ENCODE data around the gene LGR6.

LGR6 gene

DNA sequence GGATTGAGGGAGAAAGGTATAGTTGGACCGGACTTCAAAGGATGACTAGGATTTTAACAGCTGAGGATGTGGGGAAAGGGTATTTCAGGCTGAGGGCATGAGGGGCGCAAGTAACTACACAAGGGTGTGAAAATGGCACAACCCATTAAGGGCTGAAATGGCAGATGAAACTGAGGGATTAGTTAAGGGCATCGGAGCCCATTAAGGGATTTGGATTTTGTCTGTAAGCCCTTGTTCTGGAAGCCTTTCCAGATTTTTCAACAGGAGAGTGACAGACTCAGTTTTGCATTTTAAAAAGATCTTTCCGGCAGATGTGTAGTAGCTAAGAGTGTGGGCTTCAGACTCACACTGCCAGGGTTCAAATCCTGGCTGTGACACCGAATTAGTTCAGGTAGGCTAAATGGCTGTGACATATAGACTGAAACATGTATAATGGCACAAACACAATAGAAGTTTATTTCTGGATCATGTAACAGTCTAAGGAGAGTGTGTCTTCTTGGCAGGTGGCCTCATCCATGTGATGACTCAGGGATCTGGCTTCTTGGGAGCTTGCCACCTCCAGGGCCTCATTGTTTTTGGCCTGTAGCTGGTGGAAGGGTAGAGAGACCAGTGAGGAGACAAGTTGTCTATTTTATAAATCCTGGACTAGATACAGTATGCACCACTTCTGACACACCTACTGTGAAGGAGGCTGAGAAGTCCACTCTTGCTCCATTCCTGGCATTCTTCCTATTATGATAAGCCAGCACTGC is 98.5 kb downstream of the LGR6 start:
- no peak for DNase-seq

DNA sequence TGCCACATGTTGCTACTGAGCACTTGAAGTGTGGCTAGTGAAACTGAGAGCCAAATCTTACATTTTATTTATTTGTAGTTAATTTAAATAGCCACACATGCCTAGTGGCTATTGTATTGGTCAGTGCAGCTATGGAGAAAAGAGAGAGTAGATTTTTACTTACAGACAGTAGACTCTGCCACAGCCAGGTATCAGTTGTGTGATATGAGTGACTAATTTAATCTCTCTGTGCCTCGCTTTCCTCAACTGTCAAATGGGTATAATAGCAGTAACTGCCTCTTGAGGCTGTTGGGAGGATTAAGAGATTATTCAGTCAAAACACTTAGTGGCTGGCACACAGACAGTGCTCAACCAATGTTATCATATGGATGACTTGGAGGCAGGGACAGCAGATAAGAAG is 99.2 kb downstream of the LGR6 start:
- no peak for DNase-seq

DNA sequence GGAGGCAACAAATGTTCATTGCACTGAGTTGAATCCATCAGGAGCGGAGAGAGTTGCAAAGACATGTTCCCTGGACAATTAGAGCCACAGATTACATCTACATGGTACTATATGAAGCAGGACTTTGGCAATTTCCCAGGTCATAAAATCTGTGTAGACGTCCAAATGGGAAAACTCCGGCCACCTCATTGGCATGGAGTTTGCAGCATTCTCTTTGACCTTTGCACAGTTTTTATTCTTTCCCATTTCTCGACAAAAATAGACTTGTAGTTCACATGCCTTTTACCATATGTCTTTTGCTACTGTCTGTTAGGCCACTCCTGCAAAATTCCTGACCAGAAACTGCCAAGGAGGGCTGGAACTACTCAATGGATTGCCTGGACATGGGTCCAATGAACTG is 100.0 kb downstream of the LGR6 start:
- DNase-seq = no peak

DNA sequence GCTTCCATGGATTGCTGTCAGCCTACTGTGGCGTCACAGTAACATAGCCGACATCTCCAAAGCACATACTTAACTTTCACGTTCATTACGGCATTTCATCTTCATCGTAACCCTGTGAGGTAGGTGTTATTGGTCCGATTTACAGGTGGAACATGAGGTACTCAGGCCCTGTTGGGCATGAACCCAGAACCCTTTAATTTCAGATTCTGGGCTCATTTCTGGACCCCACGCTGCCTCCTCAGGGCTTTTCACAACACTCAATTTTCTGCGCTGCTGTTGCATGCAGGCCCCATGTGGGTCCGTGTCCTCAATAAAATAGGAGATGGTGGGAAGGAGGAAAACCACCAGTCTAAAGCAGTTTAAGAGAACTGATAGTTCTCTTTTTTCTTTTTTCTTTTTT is 108.6 kb downstream of the LGR6 start:
- no peak for DNase-seq

DNA sequence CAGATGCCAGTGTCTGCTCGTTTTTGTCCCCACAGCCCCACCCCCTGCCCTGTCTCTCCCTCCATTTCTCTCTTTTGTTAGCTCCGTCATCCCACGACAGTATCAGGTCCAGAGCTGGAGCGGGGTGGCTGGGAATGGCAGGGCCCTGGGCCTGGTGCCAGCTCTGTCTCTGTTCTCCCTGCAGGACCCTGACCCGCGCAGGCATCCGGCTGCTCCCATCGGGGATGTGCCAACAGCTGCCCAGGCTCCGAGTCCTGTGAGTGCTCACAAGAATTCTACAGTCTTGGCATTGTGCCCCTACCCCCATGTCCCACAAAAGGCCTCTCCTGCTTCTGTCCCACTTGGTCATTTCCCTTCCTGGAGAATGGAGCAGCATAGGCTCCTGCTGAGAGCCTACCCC is 110.8 kb downstream of the LGR6 start:
- DNase-seq = no peak

DNA sequence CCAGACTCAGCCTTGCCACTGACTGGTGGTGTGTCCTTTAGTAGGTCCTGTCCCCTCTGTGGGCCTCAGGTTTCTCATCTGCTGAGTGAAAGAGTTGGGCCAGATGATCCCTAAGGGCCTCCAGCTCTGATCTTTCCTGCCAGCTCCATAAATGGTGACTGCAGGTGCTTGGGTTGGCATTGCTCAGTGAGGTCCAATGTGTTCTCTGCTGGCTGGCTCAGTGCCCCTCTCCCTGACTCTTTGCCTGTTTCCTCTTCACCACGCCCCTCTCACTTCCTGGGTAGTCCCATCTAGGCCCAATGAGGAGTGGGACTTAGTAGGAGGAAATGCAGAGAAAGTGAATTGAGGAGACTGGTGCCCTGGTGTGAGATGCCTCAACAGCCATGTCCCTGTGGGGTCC is 111.6 kb downstream of the LGR6 start:
- no peak for DNase-seq

DNA sequence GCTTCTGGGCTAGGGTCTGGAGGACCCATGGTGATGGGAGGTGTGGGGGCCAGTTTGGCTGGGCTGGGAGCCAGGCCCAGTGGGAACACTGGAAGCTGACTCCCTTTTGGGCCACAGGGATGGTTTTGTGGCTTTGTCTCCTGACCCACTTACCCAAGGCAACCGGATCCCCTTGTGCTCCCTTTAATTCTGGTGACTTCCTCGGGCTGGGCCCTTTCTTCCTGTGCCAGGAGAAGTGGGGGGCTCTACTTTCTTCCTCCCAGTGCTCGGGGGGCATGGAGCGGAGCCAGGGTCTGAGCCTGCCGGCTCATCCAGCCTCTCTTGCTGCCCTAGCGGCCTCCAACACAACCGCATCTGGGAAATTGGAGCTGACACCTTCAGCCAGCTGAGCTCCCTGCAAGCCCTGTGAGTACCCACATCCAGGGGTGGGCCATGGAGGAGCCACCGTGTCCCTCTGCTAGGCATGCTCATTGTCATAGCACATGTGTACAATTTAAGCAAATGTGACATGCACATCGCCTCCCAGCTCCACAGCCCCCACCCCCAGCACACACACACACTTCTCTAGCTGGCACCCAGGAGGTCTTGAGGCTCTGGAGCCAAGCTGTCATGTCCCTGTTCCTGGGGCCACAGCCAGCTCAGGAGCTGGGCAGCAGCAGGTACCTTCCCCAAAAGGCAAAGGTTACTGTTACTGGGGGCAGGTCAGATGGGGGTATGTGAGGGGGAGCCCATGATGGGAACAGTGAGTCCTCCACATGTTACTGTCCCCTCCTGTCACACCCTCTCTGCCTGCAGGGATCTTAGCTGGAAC is 113.1 kb downstream of the LGR6 start:
- DNase-seq = no peak

DNA sequence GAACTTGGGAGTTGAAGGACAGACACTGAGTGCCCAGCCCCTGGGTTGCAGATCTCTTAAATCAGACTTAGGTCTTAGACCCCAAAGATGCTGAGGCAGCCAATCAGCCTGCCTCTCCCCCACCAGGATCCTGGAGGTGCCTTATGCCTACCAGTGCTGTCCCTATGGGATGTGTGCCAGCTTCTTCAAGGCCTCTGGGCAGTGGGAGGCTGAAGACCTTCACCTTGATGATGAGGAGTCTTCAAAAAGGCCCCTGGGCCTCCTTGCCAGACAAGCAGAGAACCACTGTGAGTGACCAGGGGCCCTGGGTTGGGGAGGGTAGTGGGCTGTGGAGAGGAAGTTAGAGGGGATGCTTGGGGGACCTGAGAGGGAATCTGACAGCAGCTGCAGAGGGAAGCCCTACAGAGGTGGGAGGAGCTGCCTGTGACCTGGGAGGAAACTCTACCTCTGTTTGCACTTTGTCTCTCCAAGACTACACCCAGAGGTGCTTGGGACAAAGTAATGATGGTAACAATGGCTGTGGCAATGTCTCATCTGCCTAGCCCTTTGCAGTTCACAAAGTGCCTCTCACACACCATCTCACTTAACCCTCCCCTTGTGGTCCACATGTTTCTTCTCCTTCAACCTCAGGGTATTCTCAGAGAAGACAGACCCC is 116.6 kb downstream of the LGR6 start:
- no peak for DNase-seq

DNA sequence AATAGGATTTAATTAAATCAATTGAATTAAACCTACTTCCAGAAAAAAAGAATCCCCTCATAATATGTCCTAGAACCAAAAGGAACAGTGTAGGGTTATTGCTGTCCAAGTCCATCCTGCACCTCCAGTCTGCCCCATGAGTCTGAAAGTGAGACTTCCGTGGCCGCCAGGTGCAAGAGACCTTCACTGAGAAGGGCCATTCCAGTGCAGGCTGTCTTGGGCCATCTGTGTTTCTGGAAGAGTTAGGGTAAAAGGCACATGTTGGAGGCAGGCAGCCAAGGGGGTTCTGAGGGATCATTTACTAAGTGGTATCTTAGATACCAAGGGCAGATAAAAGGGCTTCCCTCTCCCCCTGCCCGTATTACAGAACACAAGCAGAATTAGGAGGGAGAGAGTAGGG is 117.1 kb downstream of the LGR6 start:
- DNase-seq = no peak

DNA sequence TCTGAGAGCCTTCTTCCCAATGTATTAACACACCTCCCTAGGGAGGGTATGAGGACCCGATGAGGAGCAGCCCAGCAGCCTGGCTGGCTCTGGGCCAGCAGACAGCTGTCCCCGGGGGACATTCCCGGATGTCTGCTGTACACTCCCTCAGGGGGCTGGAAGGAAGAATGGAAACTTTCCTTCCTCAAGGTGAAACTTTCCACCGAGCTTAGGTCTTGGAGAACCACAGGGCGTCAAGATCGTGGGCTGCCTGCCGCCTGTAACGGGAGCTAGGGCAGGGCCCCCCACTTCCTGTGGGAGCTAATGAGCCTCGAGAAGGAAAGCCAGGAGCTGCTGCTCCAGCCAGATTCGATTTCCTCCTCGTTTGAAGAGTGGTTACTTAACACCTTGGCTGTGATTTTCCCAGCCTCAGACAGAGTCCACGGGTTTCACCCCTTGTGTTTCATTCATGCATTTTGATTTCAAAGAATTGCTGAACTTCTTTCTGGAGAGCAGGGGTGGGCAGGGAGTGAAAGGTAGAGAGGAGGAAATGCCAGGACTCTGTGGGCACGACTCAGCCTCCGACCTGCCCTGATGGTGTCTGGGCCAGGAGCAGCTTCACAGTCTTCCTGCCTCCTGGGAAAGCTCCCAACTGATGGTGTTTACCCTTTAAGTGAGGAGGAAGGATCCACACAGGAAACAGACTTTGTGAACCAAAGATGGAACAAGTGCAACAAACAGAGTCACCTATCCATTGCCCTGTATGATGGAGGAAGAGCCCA is 118.5 kb downstream of the LGR6 start:
- peak; percentile 54 for DNase-seq

DNA sequence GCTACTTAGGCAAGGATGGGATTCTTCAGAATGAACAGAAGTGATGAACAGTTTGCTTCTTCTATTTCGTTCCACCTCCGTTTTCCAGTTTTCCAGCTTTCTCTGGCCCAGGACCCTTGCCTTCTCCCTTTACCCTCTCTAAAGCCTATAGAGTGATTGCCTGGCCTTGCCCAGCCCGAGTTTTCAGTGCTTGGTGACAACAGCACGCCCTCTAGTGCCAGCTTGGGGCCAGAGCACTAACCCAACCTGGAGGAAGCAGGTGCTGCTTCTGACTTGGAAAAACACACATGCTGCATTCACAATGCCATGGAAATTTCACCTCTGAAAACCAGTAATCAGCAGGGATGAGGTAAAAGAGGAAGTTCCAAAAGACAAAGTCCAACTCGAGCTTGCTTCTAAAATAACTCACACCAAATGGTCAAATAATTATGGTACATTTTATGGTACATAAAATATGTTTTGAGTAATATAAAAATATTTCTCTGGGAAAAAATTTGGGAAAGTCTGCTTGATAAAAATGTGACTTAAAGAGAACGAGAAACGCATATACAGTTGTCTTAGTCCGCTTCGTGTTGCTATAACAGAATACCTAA is 122.1 kb downstream of the LGR6 start:
- DNase-seq = peak; percentile 92

DNA sequence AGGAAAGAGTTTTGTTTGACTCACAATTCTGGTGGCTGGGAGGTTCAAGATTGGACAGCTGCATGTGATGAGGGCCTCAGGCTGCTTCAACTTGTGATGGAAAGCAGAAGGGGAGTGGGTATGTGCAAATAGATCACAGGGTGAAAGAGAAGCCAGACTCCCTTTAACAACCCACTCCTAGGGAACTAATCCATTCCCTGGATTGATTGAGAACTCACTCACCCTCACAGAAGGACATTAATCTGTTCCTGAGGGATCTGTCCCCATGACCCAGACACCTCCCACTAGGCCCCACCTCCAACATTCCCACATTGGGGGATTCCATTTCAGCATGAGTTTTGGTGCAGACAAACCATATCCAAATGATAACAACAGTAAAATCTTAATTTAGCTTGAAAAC is 122.6 kb downstream of the LGR6 start:
- peak; percentile 26 for DNase-seq

DNA sequence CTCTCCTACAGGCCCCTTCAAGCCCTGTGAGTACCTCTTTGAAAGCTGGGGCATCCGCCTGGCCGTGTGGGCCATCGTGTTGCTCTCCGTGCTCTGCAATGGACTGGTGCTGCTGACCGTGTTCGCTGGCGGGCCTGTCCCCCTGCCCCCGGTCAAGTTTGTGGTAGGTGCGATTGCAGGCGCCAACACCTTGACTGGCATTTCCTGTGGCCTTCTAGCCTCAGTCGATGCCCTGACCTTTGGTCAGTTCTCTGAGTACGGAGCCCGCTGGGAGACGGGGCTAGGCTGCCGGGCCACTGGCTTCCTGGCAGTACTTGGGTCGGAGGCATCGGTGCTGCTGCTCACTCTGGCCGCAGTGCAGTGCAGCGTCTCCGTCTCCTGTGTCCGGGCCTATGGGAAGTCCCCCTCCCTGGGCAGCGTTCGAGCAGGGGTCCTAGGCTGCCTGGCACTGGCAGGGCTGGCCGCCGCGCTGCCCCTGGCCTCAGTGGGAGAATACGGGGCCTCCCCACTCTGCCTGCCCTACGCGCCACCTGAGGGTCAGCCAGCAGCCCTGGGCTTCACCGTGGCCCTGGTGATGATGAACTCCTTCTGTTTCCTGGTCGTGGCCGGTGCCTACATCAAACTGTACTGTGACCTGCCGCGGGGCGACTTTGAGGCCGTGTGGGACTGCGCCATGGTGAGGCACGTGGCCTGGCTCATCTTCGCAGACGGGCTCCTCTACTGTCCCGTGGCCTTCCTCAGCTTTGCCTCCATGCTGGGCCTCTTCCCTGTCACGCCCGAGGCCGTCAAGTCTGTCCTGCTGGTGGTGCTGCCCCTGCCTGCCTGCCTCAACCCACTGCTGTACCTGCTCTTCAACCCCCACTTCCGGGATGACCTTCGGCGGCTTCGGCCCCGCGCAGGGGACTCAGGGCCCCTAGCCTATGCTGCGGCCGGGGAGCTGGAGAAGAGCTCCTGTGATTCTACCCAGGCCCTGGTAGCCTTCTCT is 124.6 kb downstream of the LGR6 start:
- DNase-seq = peak; percentile 48

DNA sequence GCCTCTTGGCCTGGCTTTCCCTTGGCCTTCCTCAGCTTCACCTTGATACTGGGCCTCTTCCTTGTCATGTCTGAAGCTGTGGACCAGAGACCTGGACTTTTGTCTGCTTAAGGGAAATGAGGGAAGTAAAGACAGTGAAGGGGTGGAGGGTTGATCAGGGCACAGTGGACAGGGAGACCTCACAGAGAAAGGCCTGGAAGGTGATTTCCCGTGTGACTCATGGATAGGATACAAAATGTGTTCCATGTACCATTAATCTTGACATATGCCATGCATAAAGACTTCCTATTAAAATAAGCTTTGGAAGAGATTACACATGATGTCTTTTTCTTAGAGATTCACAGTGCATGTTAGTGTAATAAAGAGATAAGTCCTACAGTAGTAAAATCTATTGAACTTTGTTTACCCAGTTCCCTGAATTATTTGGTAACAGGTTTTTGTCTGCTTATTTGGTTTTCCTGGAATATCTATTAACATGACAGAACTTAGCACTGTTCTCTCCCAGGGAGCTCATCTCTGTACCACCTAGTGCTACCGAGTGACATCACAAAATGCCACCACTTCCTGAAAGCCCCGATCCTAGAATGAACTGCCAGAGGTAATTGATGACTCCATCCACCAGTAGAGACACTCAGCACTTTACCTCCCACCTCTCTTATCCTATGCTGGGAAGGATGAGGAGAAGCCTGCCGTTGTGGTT is 125.9 kb downstream of the LGR6 start:
- peak; percentile 18 for DNase-seq

DNA sequence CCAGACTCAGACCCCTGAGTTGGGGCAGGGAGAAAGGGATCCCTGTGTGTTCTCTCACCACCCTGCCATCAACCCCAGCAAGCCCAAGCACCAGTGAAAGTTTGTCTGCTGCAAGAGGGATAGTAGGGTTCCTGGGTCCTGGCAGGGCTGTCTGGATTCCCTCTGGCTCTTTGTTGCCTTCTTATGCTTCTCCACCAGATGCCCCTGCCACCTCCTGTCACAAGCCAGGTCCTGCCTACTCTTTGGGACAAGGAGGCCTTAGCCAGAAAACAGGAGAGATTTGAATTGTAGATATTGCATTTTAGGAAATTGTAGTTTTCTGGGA is 126.4 kb downstream of the LGR6 start:
- peak; percentile 34 for DNase-seq

DNA sequence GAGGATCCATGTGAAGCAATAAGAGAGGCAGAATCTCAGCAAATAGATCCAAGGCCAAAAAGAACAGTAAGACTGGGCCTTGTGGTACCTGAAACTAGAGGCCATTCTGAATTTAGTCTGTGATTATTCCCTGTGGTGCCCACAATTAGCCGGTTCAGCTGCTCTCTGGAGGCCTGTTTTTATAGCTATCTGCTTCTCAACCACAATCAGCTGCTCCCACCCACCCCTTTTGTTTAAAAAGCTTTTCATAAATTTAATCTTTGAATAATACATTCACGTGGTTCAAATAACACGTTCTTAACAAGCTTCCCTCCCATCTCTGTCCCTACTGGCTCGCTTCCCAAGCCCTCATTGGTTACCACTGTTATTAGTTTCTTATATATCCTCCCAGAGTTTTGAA is 130.1 kb downstream of the LGR6 start:
- DNase-seq = peak; percentile 13

DNA sequence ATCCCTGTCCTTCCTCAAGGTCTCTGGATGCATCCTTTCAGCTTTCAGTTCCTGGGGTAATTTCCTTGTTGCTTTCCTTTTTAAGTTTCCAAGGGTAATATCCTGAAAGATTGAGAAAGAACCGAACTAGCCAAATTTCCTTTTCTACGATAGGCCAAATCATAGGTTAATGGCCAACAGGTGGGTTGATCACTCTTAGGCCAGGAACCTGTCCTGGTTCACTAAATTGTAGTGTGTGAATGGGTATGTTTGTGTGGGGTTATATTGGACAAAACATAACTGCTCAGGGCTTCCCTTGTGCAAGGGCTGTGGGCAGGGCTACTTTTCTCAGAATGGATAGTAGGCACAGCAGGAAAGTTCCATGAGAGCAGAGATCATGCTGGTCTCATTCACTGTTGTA is 131.0 kb downstream of the LGR6 start:
- DNase-seq = no peak

DNA sequence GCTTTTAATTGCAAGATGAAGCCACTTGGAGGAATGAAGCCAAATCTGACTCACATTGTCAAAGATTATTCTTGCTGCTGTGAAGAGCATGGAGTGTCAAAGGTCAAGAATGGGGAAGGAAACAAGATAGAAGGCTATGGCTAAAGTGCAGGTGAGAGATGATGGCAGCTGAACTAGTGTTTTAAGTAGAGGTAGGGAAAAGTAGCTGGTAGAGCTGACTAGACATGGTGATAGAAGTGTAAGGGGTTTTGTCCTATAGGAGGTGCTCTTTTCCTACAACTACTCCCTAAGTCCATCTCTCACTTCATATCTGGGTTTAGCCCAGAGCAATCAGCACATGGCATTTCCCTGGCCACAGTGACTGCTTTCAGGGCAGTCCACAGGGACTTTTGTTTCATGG is 136.3 kb downstream of the LGR6 start:
- peak; percentile 12 for DNase-seq

DNA sequence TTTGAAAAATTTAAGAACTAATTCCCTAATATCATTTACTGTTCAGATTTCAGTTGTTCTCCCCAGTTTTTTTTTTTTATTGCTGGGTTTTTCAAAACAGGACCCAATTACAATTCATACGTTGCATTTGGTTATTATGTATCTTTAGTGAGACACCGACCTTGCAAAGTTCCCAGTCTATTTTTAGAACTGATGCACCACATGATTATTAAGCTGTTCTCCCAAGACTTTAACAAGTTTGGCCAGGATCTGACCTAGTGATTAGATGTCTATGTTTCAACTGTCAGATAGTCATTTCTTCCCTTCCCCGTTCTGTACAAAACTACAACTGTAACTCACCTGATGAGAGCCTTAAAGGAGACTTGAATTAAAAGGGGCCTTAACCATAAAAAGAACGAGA is 140.3 kb downstream of the LGR6 start:
- DNase-seq = no peak

DNA sequence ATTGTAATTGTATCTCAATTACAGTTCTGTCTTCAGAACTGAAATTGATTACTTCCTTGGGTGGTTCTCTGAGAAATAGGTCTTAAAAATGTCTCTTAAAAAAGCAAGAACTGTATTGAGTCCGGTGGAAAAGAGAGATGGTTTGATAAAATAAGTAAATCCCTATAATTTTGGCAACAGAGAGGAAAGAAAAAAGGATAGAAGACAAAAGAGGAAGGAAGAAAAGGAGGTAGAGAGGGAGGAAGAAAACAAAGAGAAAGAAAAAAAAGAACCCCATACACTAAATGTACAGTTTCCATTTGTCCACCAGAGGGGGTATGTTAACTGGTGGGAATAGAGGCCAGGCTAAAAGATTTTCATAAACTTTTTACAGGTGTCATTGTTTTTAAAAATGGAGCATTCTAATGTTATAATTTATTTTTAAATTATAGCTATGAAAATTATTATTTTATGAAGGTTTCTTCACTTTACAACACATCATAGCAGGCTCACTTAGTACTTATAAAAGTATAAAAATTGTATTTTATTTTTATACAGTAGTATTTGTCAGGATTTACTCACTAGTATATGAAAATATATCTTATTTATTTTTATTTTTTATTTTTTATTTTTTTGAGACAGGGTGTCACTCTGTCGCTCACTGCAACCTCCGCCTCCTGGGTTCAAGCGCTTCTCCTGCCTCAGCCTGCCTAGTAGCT is 150.2 kb downstream of the LGR6 start:
- no peak for DNase-seq
